HG03565 (cell line): Measurements from ENCODE around the gene NSFL1C.
A peak's percentile ranks its signal among the peaks of the same experiment; 100 is the strongest.

ENCODE experiments used
- ATAC-seq: cut with Tn5 transposase; IDR thresholded peaks from one replicate; pipeline ENCODE4 v1.9.1; 2021; ENCODE audit warnings: mild to moderate bottlenecking, moderate library complexity; ENCODE audit not compliant: unreplicated experiment

NSFL1C gene

GRCh38 chr20:1462834-1463233 is 3.8 kb downstream of the NSFL1C start:
- ATAC-seq = no peak

GRCh38 chr20:1462001-1462400 is 4.6 kb downstream of the NSFL1C start:
- no peak for ATAC-seq

GRCh38 chr20:1460275-1460674 is 6.4 kb downstream of the NSFL1C start:
- ATAC-seq = no peak

GRCh38 chr20:1457992-1458391 is 8.7 kb downstream of the NSFL1C start:
- no peak for ATAC-seq

GRCh38 chr20:1456300-1456699 is 10.3 kb downstream of the NSFL1C start:
- no peak for ATAC-seq

- ATAC-seq = no peak
These were observed 15.6 kb downstream of the NSFL1C start for GRCh38 chr20:1450926-1451491.

- ATAC-seq = no peak
These were observed 17.3 kb downstream of the NSFL1C start for GRCh38 chr20:1449370-1449769.

- ATAC-seq = no peak
These were observed 18.5 kb downstream of the NSFL1C start for GRCh38 chr20:1448081-1448620.

GRCh38 chr20:1446536-1446935 is 20.1 kb downstream of the NSFL1C start:
- ATAC-seq = no peak

GRCh38 chr20:1443085-1443484 is 23.6 kb downstream of the NSFL1C start:
- no peak for ATAC-seq

GRCh38 chr20:1442304-1442703 is 24.3 kb downstream of the NSFL1C start:
- ATAC-seq = no peak

- ATAC-seq = no peak
These were observed 25.5 kb downstream of the NSFL1C start for GRCh38 chr20:1441133-1441532.

GRCh38 chr20:1440024-1440423 is 26.6 kb downstream of the NSFL1C start:
- no peak for ATAC-seq

- ATAC-seq = no peak
These were observed 28.3 kb downstream of the NSFL1C start for GRCh38 chr20:1438361-1438760.

GRCh38 chr20:1437235-1437904 is 29.3 kb downstream of the NSFL1C start:
- no peak for ATAC-seq

GRCh38 chr20:1436263-1436662 is 30.4 kb downstream of the NSFL1C start:
- ATAC-seq = no peak

GRCh38 chr20:1435337-1435699 is 31.3 kb downstream of the NSFL1C start:
- no peak for ATAC-seq

- peak; percentile 81 for ATAC-seq
These were observed 31.9 kb downstream of the NSFL1C start for GRCh38 chr20:1434571-1435336.

- no peak for ATAC-seq
These were observed 35.5 kb downstream of the NSFL1C start for GRCh38 chr20:1431158-1431557.

GRCh38 chr20:1430004-1430451 is 36.6 kb downstream of the NSFL1C start:
- ATAC-seq = no peak

- ATAC-seq = no peak
These were observed 37.4 kb downstream of the NSFL1C start for GRCh38 chr20:1429143-1429728.
